ENCODE data around the gene OXCT1. TPM values are rescaled to one million over a fixed set of nuclear protein-coding genes. Genes with fewer than 3 reads are reported as not detected.

Gene OXCT1
- total and polyA plus RNA-seq, 2 of the 8 experiments (the other 6 are each of a cell fraction or from before 2014, with no cell fraction given): 10.1 to 28.2 TPM

GRCh38 chr5:41840251-41840650 is 30.0 kb downstream of the OXCT1 start:
- Histone ChIP-seq H3K36me3 (ENCODE audit: control insufficient read depth in 2 of 4, insufficient read depth in 4 of 4, low read length in 3 of 4) (peaks cover 0 to 5% (median 0%) of the 10 kb centered on the region in 4 experiments; a peak in 2 of 8 replicates), H2BK120ac (replicated peaks; ENCODE audit: low read depth, low read length) (no peak overlapping the region), H4K91ac (replicated peaks; ENCODE audit: insufficient read length, low read length) (no peak overlapping the region), H2BK15ac (ENCODE audit: low read length) (no peak overlapping the region), H4K20me1 (replicated peaks in 1 of 2; ENCODE audit: control insufficient read depth in 1 of 2, insufficient read depth in 2 of 2, low read length in 2 of 2) (no peaks in the 10 kb centered on the region), H4K8ac (ENCODE audit: extremely low read depth, insufficient read depth, low read length) (no peak overlapping the region), H3K14ac (ENCODE audit: insufficient read length) (no peak overlapping the region), H3K4me1 (replicated peaks in 1 of 4; ENCODE audit: control insufficient read depth in 3 of 4, insufficient read depth in 4 of 4, low read length in 3 of 4) (no peaks in the 10 kb centered on the region), H2BK12ac (ENCODE audit: low read depth, low read length) (no peak overlapping the region), H2AFZ (ENCODE audit: low read length) (no peak overlapping the region), H3K79me2 (ENCODE audit: control insufficient read depth in 1 of 2, insufficient read depth in 2 of 2, low read length in 2 of 2) (no peaks in the 10 kb centered on the region), H3K23me2 (ENCODE audit: low read depth, low read length) (no peaks in the 10 kb centered on the region), H3K4me3 (ENCODE audit: extremely low read depth in 1 of 4, insufficient read depth in 2 of 4, low read depth in 3 of 4, low read length in 4 of 4) (no peak overlapping the region), H3K56ac (replicated peaks; ENCODE audit: insufficient read length, low read depth, low read length) (no peak overlapping the region), H3K4ac (replicated peaks; ENCODE audit: insufficient read length, low read depth, low read length) (no peak overlapping the region), H3K4me2 (ENCODE audit: insufficient read depth in 1 of 2, low read depth in 2 of 2, low read length in 2 of 2) (no peak overlapping the region), H3K27ac (ENCODE audit: low read depth, low read length) (no peak overlapping the region), H3K9ac (replicated peaks in 1 of 4; ENCODE audit: extremely low read depth in 1 of 4, low read depth in 3 of 4, low read length in 3 of 4) (no peak overlapping the region), H3K23ac (ENCODE audit: insufficient read length) (no peak overlapping the region), H2BK20ac (ENCODE audit: low read length) (no peak overlapping the region), H3K79me1 (ENCODE audit: low read depth, low read length) (no peaks in the 10 kb centered on the region), H4K5ac (ENCODE audit: insufficient read length, low read depth, low read length) (no peak overlapping the region), H2BK5ac (ENCODE audit: low read depth, low read length) (no peak overlapping the region), H3K18ac (ENCODE audit: extremely low read depth, low read length) (no peak overlapping the region), H3K27me3 (replicated peaks in 1 of 4; ENCODE audit: control insufficient read depth in 3 of 4, extremely low read depth in 1 of 4, insufficient read depth in 3 of 4, low read length in 3 of 4) (no peaks in the 10 kb centered on the region), H2AK5ac (ENCODE audit: low read depth, low read length) (no peak overlapping the region), H3K9me3 (ENCODE audit: insufficient read depth in 2 of 2, low read depth in 1 of 2, low read length in 1 of 2) (no peaks in the 10 kb centered on the region)
- DNase-seq (ENCODE audit: low read depth in 1 of 2, low spot score in 2 of 2) (no peak), FAIRE-seq (no peak)
- no peak for TF ChIP-seq ATF2 (IDR thresholded peaks at IDR 0.05; ENCODE audit: low read length)
- ChIA-PET CTCF (ENCODE audit: partially characterized antibody) (interaction anchor here (1.0 kb wide), 1 partner anchor 139 kb away, joined by 3 read pairs; no protein-coding TSS in a partner anchor), POLR2A (ENCODE audit: partially characterized antibody) (interaction anchor here (0.7 kb wide), 1 partner anchor 56 kb away, joined by 4 read pairs; no protein-coding TSS in a partner anchor)
- WGBS, 2 experiments (ENCODE audit: extremely low coverage in 1 of 2, insufficient coverage in 1 of 2, insufficient read length in 1 of 2, insufficient replicate concordance in 2 of 2, low coverage in 1 of 2, low lambda C conversion rate in 2 of 2, missing lambda C conversion rate in 1 of 2): 79% methylated on average over 1 of the region's 1 CpG; no CpG with 5 or more reads in 1 of the 2 experiments

All from H1 (cell line).